ENCODE data around the gene SUMO4.
"Not testable (repeated sequence)": the region's sequence is repeated elsewhere in the genome, so short reads cannot be mapped to it uniquely, and the experiment has no call there.

Gene SUMO4

GRCh38 chr6:149433881-149434280 lies 33.8 kb downstream of the SUMO4 start:
- no peak for DNase-seq

GRCh38 chr6:149435919-149436586 lies 36.0 kb downstream of the SUMO4 start:
- DNase-seq, result no peak

- DNase-seq, result no peak
Observed at GRCh38 chr6:149436647-149437046, 36.6 kb downstream of the SUMO4 start.

GRCh38 chr6:149437212-149437611 lies 37.1 kb downstream of the SUMO4 start:
- no peak for DNase-seq

- no peak for DNase-seq
Observed at GRCh38 chr6:149438855-149439254, 38.8 kb downstream of the SUMO4 start.

GRCh38 chr6:149439626-149440025 lies 39.6 kb downstream of the SUMO4 start:
- no peak for DNase-seq

GRCh38 chr6:149440735-149441671 lies 40.9 kb downstream of the SUMO4 start:
- no peak for DNase-seq

- no peak for DNase-seq
Observed at GRCh38 chr6:149441740-149442139, 41.7 kb downstream of the SUMO4 start.

GRCh38 chr6:149443411-149444181 lies 43.5 kb downstream of the SUMO4 start:
- no peak for DNase-seq

GRCh38 chr6:149444360-149445094 lies 44.5 kb downstream of the SUMO4 start:
- DNase-seq, result not testable (repeated sequence)

GRCh38 chr6:149445095-149445466 lies 45.0 kb downstream of the SUMO4 start:
- no peak for DNase-seq

GRCh38 chr6:149445573-149445972 lies 45.5 kb downstream of the SUMO4 start:
- no peak for DNase-seq

GRCh38 chr6:149446791-149447376 lies 46.8 kb downstream of the SUMO4 start:
- DNase-seq, result no peak

- DNase-seq, result no peak
Observed at GRCh38 chr6:149448821-149449453, 48.9 kb downstream of the SUMO4 start.

GRCh38 chr6:149449831-149450678 lies 50.0 kb downstream of the SUMO4 start:
- no peak for DNase-seq

Data from effector CD4-positive, alpha-beta T cell (primary cell).